NOMO-1 treated with dmso at 0.1 percent for 144 hours (cell line): Measurements from ENCODE around the gene SLC4A5.
"Not testable (repeated sequence)": the region's sequence is repeated elsewhere in the genome, so short reads cannot be mapped to it uniquely, and the experiment has no call there.

ENCODE experiments used
- DNase-seq: peaks from one replicate; lab custom pipeline; 2025; ENCODE audit not compliant: unreplicated experiment; lab: John Stamatoyannopoulos, UW

SLC4A5 gene

GRCh38 chr2:74205113-74205512 is 138.1 kb downstream of the SLC4A5 start:
- DNase-seq: no peak

GRCh38 chr2:74204436-74204835 is 138.8 kb downstream of the SLC4A5 start:
- DNase-seq: no peak

GRCh38 chr2:74201596-74201995 is 141.6 kb downstream of the SLC4A5 start:
- DNase-seq: no peak

GRCh38 chr2:74201196-74201595 is 142.0 kb downstream of the SLC4A5 start:
- DNase-seq: no peak

- no peak for DNase-seq
Observed at GRCh38 chr2:74199871-74200305, 143.3 kb downstream of the SLC4A5 start.

GRCh38 chr2:74199275-74199701 is 143.9 kb downstream of the SLC4A5 start:
- DNase-seq: no peak

GRCh38 chr2:74198461-74199274 is 144.5 kb downstream of the SLC4A5 start, which contains the start of gene MTHFD2:
Gene MTHFD2 (plus strand): TSS chr2:74198615. CDS start chr2:74198642, 27 bp downstream.
- peak; percentile 95 for DNase-seq

- no peak for DNase-seq
Observed at GRCh38 chr2:74198023-74198460, 145.2 kb downstream of the SLC4A5 start.

- no peak for DNase-seq
Observed at GRCh38 chr2:74197049-74197448, 146.2 kb downstream of the SLC4A5 start.

GRCh38 chr2:74194799-74195198 is 148.4 kb downstream of the SLC4A5 start:
- DNase-seq: no peak

- DNase-seq: no peak
Observed at GRCh38 chr2:74191596-74192380, 151.4 kb downstream of the SLC4A5 start.

- DNase-seq: no peak
Observed at GRCh38 chr2:74188696-74189095, 154.5 kb downstream of the SLC4A5 start.

- no peak for DNase-seq
Observed at GRCh38 chr2:74188018-74188601, 155.1 kb downstream of the SLC4A5 start.

GRCh38 chr2:74186706-74187105 is 156.5 kb downstream of the SLC4A5 start:
- not testable (repeated sequence) for DNase-seq

GRCh38 chr2:74186038-74186437 is 157.2 kb downstream of the SLC4A5 start:
- peak; percentile 80 for DNase-seq

- no peak for DNase-seq
Observed at GRCh38 chr2:74183878-74184277, 159.3 kb downstream of the SLC4A5 start.

- DNase-seq: peak; percentile 96
Observed at GRCh38 chr2:74181739-74182138, 161.5 kb downstream of the SLC4A5 start.

- no peak for DNase-seq
Observed at GRCh38 chr2:74179063-74179865, 164.0 kb downstream of the SLC4A5 start.

GRCh38 chr2:74178211-74179062 is 164.8 kb downstream of the SLC4A5 start, which contains the start of gene MOB1A:
Gene MOB1A (minus strand): TSS chr2:74178879. CDS start chr2:74178674, 205 bp downstream.
- DNase-seq: peak; percentile 98

GRCh38 chr2:74177696-74178095 is 165.5 kb downstream of the SLC4A5 start:
- no peak for DNase-seq
